Keratinocyte (primary cell): ENCODE measurements around the gene GTPBP6. TPM values are rescaled to one million over a fixed set of nuclear protein-coding genes. Genes with fewer than 3 reads are reported as not detected.

ENCODE experiments used
- DNase-seq: peaks from one replicate; pipeline ENCODE4 v3.0.0-alpha.2; 2011; ENCODE audit warnings: low read depth, missing footprints, low spot score
- FAIRE-seq: peaks from 2 replicates; lab custom pipeline; 2011; peaks lifted over from hg19 to GRCh38; lab: Jason Lieb, UNC
- H2AFZ ChIP-seq: 2 replicates; pipeline ENCODE4 v1.6.0; 2012; ENCODE audit warnings: low read length, control low read depth, inconsistent platforms; ENCODE audit not compliant: control insufficient read depth
- H3K27ac ChIP-seq: 2 replicates; pipeline ENCODE4 v1.5.1; 2011; ENCODE audit warnings: low read length; ENCODE audit not compliant: control insufficient read depth, insufficient read depth
- H3K27me3 ChIP-seq: 3 replicates; pipeline ENCODE4 v1.6.0; 2011; ENCODE audit warnings: low read length; ENCODE audit not compliant: control insufficient read depth, insufficient read depth; ENCODE audit errors: extremely low read depth
- H3K36me3 ChIP-seq, 2 experiments: 2 replicates in 1 of 2; 3 replicates in 1 of 2; pipeline ENCODE4 v1.5.1; 2011; ENCODE audit warnings: low read length in 2 of 2, mild to moderate bottlenecking in 1 of 2; ENCODE audit not compliant: control insufficient read depth in 2 of 2, insufficient read depth in 2 of 2; ENCODE audit errors: extremely low read depth in 1 of 2
- H3K4me1 ChIP-seq: 3 replicates; pipeline ENCODE4 v1.5.1; 2011; ENCODE audit warnings: low read length; ENCODE audit not compliant: control insufficient read depth, insufficient read depth; ENCODE audit errors: extremely low read depth
- H3K4me2 ChIP-seq: 3 replicates; pipeline ENCODE4 v1.6.0; 2011; ENCODE audit warnings: low read depth, low read length; ENCODE audit not compliant: control insufficient read depth, insufficient read depth; ENCODE audit errors: extremely low read depth
- H3K4me3 ChIP-seq, 3 experiments: fragments of 200-600 bp in 1 of 3; sonication (generic) in 1 of 3; 2 replicates in 2 of 3; 3 replicates in 1 of 3; pipeline ENCODE4 v1.5.1; 2011 to 2016; ENCODE audit warnings: low read length in 3 of 3, mild to moderate bottlenecking in 3 of 3, control low read depth in 2 of 3, inconsistent platforms in 1 of 3, low read depth in 1 of 3, mixed read lengths in 1 of 3, mixed run types in 1 of 3, moderate library complexity in 1 of 3; ENCODE audit not compliant: control insufficient read depth in 2 of 3, insufficient read depth in 2 of 3; ENCODE audit errors: extremely low read depth in 1 of 3
- H3K79me2 ChIP-seq: 2 replicates; pipeline ENCODE4 v1.6.0; 2012; ENCODE audit warnings: low read length; ENCODE audit not compliant: control insufficient read depth, insufficient read depth
- H3K9ac ChIP-seq: 3 replicates; pipeline ENCODE4 v1.6.0; 2011; ENCODE audit warnings: low read length; ENCODE audit not compliant: control insufficient read depth, insufficient read depth; ENCODE audit errors: extremely low read depth
- H3K9me1 ChIP-seq: 3 replicates; pipeline ENCODE4 v1.6.0; 2011; ENCODE audit warnings: low read length; ENCODE audit not compliant: control insufficient read depth, insufficient read depth; ENCODE audit errors: extremely low read depth
- H3K9me3 ChIP-seq: 2 replicates; pipeline ENCODE4 v1.5.1; 2012; ENCODE audit warnings: low read depth, low read length; ENCODE audit not compliant: control insufficient read depth
- H4K20me1 ChIP-seq: 3 replicates; pipeline ENCODE4 v1.6.0; 2011; ENCODE audit warnings: low read length; ENCODE audit not compliant: control insufficient read depth, insufficient read depth; ENCODE audit errors: extremely low read depth
- EZH2 ChIP-seq: IDR thresholded peaks from one replicate; pipeline ENCODE4 v1.6.1; 2012; ENCODE audit warnings: inconsistent platforms, mild to moderate bottlenecking, low read length, moderate library complexity
- dilution Hi-C: fragments of 300-500 bp; cut with MboI; formaldehyde crosslinking; loops from one replicate; pipeline ENCODE4 v1.7.0; 2020; ENCODE audit warnings: low sequenced_read_pairs; ENCODE audit not compliant: extremely low pct_ligation_motif_present
- polyA plus RNA-seq, 5 experiments: library from polyadenylated mRNA; depleted of rRNA in 3 of 5; stranded (reverse) in 3 of 5; stranded (forward) in 1 of 5; unstranded in 1 of 5; fragments of >200 nt; gene quantifications; 1 replicate in 1 of 5; 2 replicates in 3 of 5; 3 replicates in 1 of 5; pipeline versions ENCODE4 v1.2.1 to v1.2.3, GENCODE V29; 2011 to 2012; ENCODE audit warnings: missing spikeins in 2 of 5, low read depth in 1 of 5, low replicate concordance in 1 of 5
- TF ChIP-seq, protein P1 (sequence below), 3 experiments: IDR thresholded peaks in 1 of 3; conservative IDR thresholded peaks in 1 of 3; optimal IDR thresholded peaks in 1 of 3; 2 replicates in 2 of 3; 3 replicates in 1 of 3; pipeline versions ENCODE3 to v1.5.1; 2011; ENCODE audit warnings: low read length in 3 of 3, mild to moderate bottlenecking in 3 of 3, moderate library complexity in 2 of 3, control low read depth in 1 of 3, inconsistent platforms in 1 of 3; ENCODE audit not compliant: insufficient read depth in 2 of 3; ENCODE audit errors: extremely low read depth in 1 of 3

GTPBP6 gene
- polyA plus RNA-seq, 1 donor (not counting 4 experiments of a cell fraction or from before 2014, with no cell fraction given), result 16.7 TPM

DNA sequence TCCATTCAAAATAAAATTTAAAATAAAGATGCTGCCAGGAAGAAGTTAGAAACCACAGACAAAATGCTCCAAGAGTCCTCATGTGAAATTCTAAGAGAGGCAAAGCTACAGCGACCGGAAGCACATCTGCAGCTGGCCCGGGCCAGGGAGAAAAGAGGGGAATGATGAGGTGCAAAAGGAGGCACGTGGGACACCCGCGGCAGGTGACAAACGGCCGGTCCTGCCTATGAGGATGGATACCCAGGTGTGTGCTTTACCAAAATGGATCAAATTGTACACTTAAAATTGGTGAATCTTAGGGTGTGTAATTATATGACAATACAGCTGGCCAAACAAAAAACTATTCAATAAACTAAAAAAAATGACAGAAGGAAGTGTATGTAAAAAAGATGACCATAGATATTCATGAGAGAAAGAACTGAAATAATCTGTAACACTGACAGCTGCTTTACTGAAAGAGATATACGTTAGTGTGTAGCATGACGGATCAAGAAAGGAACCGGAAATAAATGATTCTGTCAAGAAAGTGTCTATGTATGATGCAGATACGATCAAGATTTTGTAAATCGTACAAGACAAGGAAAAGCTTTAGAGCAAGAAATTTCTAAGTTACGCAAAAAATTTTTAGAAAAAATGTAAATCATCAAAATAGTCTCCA is 38.6 kb upstream of the GTPBP6 start:
- dilution Hi-C loops, result no loop called here
- DNase-seq, result no peak

DNA sequence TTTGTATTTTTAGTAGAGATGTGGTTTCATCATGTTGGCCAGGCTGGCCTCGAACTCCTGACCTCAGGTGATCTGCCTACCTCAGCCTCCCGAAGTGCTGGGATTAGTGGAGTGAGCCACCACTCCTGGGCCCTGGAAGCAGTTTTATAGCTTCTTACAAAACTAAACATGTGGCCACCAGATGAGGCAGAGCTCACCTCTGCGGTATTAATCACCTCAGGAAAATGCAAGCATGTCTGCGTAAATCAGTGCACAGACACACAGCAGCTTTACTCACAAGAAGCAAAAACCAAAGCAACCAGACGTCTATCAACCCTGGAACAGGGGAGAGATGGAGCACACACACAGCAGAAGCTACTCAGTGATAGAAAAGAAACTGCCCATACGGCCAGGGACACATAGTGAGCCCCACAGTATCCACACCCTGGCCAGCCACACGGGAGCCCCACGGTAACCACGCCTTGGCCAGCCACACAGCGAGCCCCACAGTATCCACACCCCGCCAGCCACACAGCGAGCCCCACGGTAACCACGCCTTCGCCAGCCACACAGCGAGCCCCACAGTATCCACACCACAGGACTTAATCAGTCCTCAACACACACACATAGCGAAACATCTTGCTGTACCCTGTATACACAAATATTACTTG is 37.9 kb upstream of the GTPBP6 start:
- no peak overlapping the region for H3K4me3 ChIP-seq
- no peak overlapping the region for H3K4me2 ChIP-seq
- DNase-seq (no peak), FAIRE-seq (no peak)
- H2AFZ ChIP-seq, result no peak overlapping the region
- H3K4me1 ChIP-seq, result no peaks in the 10 kb centered on the region
- H4K20me1 ChIP-seq, result no peaks in the 10 kb centered on the region
- dilution Hi-C loops, result no loop called here
- H3K9me3 ChIP-seq, result peaks cover 4% of the 10 kb centered on the region
- no peaks in the 10 kb centered on the region for H3K9me1 ChIP-seq
- no peak overlapping the region for H3K9ac ChIP-seq
- no peaks in the 10 kb centered on the region for H3K27me3 ChIP-seq
- no peaks in the 10 kb centered on the region for H3K79me2 ChIP-seq
- no peak overlapping the region for H3K27ac ChIP-seq
- peaks cover 3 to 6% of the 10 kb centered on the region in 2 experiments for H3K36me3 ChIP-seq
- TF ChIP-seq, protein P1, sequence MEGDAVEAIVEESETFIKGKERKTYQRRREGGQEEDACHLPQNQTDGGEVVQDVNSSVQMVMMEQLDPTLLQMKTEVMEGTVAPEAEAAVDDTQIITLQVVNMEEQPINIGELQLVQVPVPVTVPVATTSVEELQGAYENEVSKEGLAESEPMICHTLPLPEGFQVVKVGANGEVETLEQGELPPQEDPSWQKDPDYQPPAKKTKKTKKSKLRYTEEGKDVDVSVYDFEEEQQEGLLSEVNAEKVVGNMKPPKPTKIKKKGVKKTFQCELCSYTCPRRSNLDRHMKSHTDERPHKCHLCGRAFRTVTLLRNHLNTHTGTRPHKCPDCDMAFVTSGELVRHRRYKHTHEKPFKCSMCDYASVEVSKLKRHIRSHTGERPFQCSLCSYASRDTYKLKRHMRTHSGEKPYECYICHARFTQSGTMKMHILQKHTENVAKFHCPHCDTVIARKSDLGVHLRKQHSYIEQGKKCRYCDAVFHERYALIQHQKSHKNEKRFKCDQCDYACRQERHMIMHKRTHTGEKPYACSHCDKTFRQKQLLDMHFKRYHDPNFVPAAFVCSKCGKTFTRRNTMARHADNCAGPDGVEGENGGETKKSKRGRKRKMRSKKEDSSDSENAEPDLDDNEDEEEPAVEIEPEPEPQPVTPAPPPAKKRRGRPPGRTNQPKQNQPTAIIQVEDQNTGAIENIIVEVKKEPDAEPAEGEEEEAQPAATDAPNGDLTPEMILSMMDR (optimal IDR thresholded peaks at IDR 0.05 in 1 of 3, IDR thresholded peaks at IDR 0.05 in 1 of 3, conservative IDR thresholded peaks at IDR 0.05 in 1 of 3; ENCODE audit: extremely low read depth in 1 of 3, insufficient read depth in 2 of 3, low read length in 3 of 3), result no peak
- no peak for TF ChIP-seq EZH2

More for the DNA sequence above, 38.6 kb upstream of the GTPBP6 start:
- Histone ChIP-seq H3K4me2 (no peak overlapping the region), H3K9ac (no peak overlapping the region), H3K9me1 (no peaks in the 10 kb centered on the region), H3K27ac (no peak overlapping the region), H2AFZ (no peak overlapping the region), H4K20me1 (no peaks in the 10 kb centered on the region), H3K27me3 (no peaks in the 10 kb centered on the region), H3K36me3 (peaks cover 3 to 6% of the 10 kb centered on the region in 2 experiments), H3K4me3 (no peak overlapping the region), H3K4me1 (no peaks in the 10 kb centered on the region), H3K79me2 (no peaks in the 10 kb centered on the region), H3K9me3 (peaks cover 6% of the 10 kb centered on the region)
- TF ChIP-seq EZH2, result no peak
- TF ChIP-seq, protein P1 (optimal IDR thresholded peaks at IDR 0.05 in 1 of 3, IDR thresholded peaks at IDR 0.05 in 1 of 3, conservative IDR thresholded peaks at IDR 0.05 in 1 of 3; ENCODE audit: extremely low read depth in 1 of 3, insufficient read depth in 2 of 3, low read length in 3 of 3), result no peak
- no peak for FAIRE-seq
